CD4-positive, alpha-beta T cell treated with Interleukin-6 at 100 ng/mL for 8 hours (primary cell): ENCODE results near the gene PCSK1N.
"Not testable (repeated sequence)": the region's sequence is repeated elsewhere in the genome, so short reads cannot be mapped to it uniquely, and the experiment has no call there.

Source experiments
- DNase-seq: peaks from one replicate; pipeline ENCODE4 v3.0.0-alpha.2; 2020; ENCODE audit warnings: mixed read lengths, low spot score

Gene PCSK1N

GRCh38 chrX:48823053-48823452 is 12.4 kb downstream of the PCSK1N start:
- no peak for DNase-seq

GRCh38 chrX:48819394-48819793 is 16.0 kb downstream of the PCSK1N start:
- not testable (repeated sequence) for DNase-seq

- DNase-seq = no peak
These were observed 16.5 kb downstream of the PCSK1N start for GRCh38 chrX:48818866-48819265.

GRCh38 chrX:48818098-48818497 is 17.3 kb downstream of the PCSK1N start:
- DNase-seq = no peak

GRCh38 chrX:48816014-48816810 is 19.2 kb downstream of the PCSK1N start:
- DNase-seq = no peak

- DNase-seq = no peak
These were observed 20.1 kb downstream of the PCSK1N start for GRCh38 chrX:48815266-48815665.

GRCh38 chrX:48814722-48815121 is 20.7 kb downstream of the PCSK1N start:
- no peak for DNase-seq

GRCh38 chrX:48813644-48814043 is 21.8 kb downstream of the PCSK1N start:
- no peak for DNase-seq

GRCh38 chrX:48806081-48806480 is 29.3 kb downstream of the PCSK1N start:
- no peak for DNase-seq

- no peak for DNase-seq
These were observed 32.6 kb downstream of the PCSK1N start for GRCh38 chrX:48802905-48803200.

- DNase-seq = peak; percentile 40
These were observed 33.1 kb downstream of the PCSK1N start for GRCh38 chrX:48802089-48802904.

GRCh38 chrX:48801280-48802088 is 33.9 kb downstream of the PCSK1N start, which contains the start of gene HDAC6:
TSS of gene HDAC6 (plus strand) at chrX:48802067. CDS start at chrX:48802693, 626 bp downstream.
- DNase-seq = peak; percentile 97

GRCh38 chrX:48800574-48801279 is 34.7 kb downstream of the PCSK1N start:
- DNase-seq = no peak

GRCh38 chrX:48798318-48798717 is 37.1 kb downstream of the PCSK1N start:
- DNase-seq = no peak

- DNase-seq = no peak
These were observed 40.4 kb downstream of the PCSK1N start for GRCh38 chrX:48794911-48795515.

GRCh38 chrX:48794340-48794910 is 41.0 kb downstream of the PCSK1N start:
- no peak for DNase-seq

GRCh38 chrX:48793935-48794334 is 41.5 kb downstream of the PCSK1N start:
- DNase-seq = no peak

GRCh38 chrX:48792219-48792618 is 43.2 kb downstream of the PCSK1N start:
- DNase-seq = no peak

GRCh38 chrX:48791063-48791820 is 44.2 kb downstream of the PCSK1N start:
- no peak for DNase-seq

- no peak for DNase-seq
These were observed 44.9 kb downstream of the PCSK1N start for GRCh38 chrX:48790477-48790876.
